Suprapubic skin (tissue), 4 donors: ENCODE measurements around the gene AKR1C4. TPM values are rescaled to one million over a fixed set of nuclear protein-coding genes. Genes with fewer than 3 reads are reported as not detected.
"Not testable (repeated sequence)": the region's sequence is repeated elsewhere in the genome, so short reads cannot be mapped to it uniquely, and the experiment has no call there.

Experiments used
- DNase-seq, 2 donors: peaks; one replicate each; pipeline ENCODE4 v3.0.0-alpha.2; 2019; ENCODE audit warnings: low spot score in 2 of 2
- H3K27ac ChIP-seq: fragments of 200-600 bp; sonication (generic); one replicate; pipeline ENCODE4 v1.5.1; 2019
- H3K27me3 ChIP-seq: fragments of 200-600 bp; sonication (generic); one replicate; pipeline ENCODE4 v1.5.1; 2019
- H3K36me3 ChIP-seq: fragments of 200-600 bp; sonication (generic); one replicate; pipeline ENCODE4 v1.5.1; 2019
- H3K4me1 ChIP-seq: fragments of 200-600 bp; sonication (generic); one replicate; pipeline ENCODE4 v1.5.1; 2019
- H3K4me3 ChIP-seq: fragments of 200-600 bp; sonication (generic); one replicate; pipeline ENCODE4 v1.5.1; 2019; ENCODE audit warnings: mild to moderate bottlenecking
- H3K9me3 ChIP-seq: fragments of 200-600 bp; sonication (generic); one replicate; pipeline ENCODE4 v1.5.1; 2019
- EP300 ChIP-seq: sonication (generic); formaldehyde crosslinking; IDR thresholded peaks from one replicate; pipeline ENCODE4 v1.6.1; 2017; ENCODE audit warnings: antibody characterized with exemption
- POLR2A ChIP-seq, 2 donors: fragments of 450-650 bp; IDR thresholded peaks; one replicate each; pipeline ENCODE4 v1.6.1; 2017; ENCODE audit warnings: antibody characterized with exemption in 2 of 2, mild to moderate bottlenecking in 2 of 2, moderate library complexity in 2 of 2
- POLR2AphosphoS5 ChIP-seq, 3 donors: sonication (generic); formaldehyde crosslinking; IDR thresholded peaks; one replicate each; pipeline ENCODE4 v1.6.1; 2017; ENCODE audit warnings: antibody characterized with exemption in 3 of 3
- WGBS: methylation state at CpG from one replicate; pipeline ENCODE4 v1.1.5; 2018; 5-methylcytosine and 5-hydroxymethylcytosine counted together
- total RNA-seq, 4 donors: library from RNA; depleted of rRNA; stranded (reverse); fragments of >200 nt; gene quantifications; one replicate each; pipeline ENCODE4 v1.1.0, GENCODE V29; 2016
- TF ChIP-seq, protein P1 (sequence below), 2 donors: fragments of 200-600 bp in 1 of 2; fragments of 450-650 bp in 1 of 2; sonication (generic) in 1 of 2; IDR thresholded peaks; one replicate each; pipeline ENCODE4 v1.5.1; 2016 to 2019; ENCODE audit warnings: antibody characterized with exemption in 2 of 2, mild to moderate bottlenecking in 1 of 2, moderate library complexity in 1 of 2

Gene AKR1C4
- total RNA-seq, 4 donors from 2014 or later = 1.1 TPM; not detected in 3

DNA sequence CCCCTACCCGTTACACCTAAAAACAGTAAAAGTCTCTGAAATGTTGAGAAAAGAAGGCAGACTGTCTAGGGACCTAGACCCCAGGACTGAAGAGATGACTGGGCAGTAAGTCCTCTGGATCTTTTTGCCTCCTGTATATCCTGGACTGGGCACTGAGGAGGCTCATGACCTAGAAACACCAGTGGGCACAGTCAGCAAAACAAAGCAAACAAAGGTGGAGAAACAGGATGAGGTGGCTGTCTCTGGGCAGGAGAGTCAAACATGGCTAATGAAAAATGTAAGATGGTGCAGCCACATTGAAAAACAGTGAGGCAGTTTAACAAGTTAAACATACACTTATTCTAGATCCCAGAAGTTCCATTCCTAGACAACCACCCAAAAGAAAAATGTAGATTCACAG lies 45.9 kb downstream of the AKR1C4 start:
- no peaks in the 10 kb centered on the region for H3K36me3 ChIP-seq
- no peaks in the 10 kb centered on the region for H3K4me1 ChIP-seq
- H3K4me3 ChIP-seq = no peak overlapping the region
- no peak for TF ChIP-seq EP300
- TF ChIP-seq, protein P1, sequence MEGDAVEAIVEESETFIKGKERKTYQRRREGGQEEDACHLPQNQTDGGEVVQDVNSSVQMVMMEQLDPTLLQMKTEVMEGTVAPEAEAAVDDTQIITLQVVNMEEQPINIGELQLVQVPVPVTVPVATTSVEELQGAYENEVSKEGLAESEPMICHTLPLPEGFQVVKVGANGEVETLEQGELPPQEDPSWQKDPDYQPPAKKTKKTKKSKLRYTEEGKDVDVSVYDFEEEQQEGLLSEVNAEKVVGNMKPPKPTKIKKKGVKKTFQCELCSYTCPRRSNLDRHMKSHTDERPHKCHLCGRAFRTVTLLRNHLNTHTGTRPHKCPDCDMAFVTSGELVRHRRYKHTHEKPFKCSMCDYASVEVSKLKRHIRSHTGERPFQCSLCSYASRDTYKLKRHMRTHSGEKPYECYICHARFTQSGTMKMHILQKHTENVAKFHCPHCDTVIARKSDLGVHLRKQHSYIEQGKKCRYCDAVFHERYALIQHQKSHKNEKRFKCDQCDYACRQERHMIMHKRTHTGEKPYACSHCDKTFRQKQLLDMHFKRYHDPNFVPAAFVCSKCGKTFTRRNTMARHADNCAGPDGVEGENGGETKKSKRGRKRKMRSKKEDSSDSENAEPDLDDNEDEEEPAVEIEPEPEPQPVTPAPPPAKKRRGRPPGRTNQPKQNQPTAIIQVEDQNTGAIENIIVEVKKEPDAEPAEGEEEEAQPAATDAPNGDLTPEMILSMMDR (IDR thresholded peaks at IDR 0.05) = no peak
- TF ChIP-seq POLR2AphosphoS5 (IDR thresholded peaks at IDR 0.05) = no peak
- TF ChIP-seq POLR2A (IDR thresholded peaks at IDR 0.05) = no peak
- DNase-seq = no peak
- no peaks in the 10 kb centered on the region for H3K9me3 ChIP-seq
- H3K27ac ChIP-seq = no peak overlapping the region
- H3K27me3 ChIP-seq = no peaks in the 10 kb centered on the region
- 95% methylated on average over 1 of the region's 1 CpG for WGBS

DNA sequence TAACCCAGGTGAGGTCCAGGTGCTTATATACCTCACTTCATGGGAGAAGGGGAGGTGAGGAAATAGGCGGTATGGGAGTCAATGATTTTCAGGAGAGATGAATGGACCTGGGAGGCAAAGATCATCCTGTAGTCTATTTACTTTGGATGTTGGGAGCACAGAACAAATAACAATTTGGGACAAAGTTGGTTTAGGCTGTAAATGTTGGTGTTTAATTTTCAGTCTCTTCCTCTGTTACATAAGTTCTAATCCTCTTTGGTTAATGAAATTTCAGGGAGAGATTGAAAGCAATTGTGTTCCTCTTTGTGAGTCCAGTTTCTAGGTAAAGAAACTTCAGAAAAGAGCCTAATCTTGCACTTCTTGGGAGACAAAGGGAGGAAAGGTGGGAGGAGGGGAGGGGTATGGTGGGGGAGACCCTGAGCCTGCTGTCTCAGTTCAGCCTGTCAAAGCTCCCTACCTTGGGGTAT lies 46.9 kb downstream of the AKR1C4 start:
- 88% methylated on average over 1 of the region's 1 CpG for WGBS
- Histone ChIP-seq H3K4me1 (no peaks in the 10 kb centered on the region), H3K27me3 (no peaks in the 10 kb centered on the region), H3K27ac (no peak overlapping the region), H3K4me3 (no peak overlapping the region), H3K9me3 (no peaks in the 10 kb centered on the region), H3K36me3 (no peaks in the 10 kb centered on the region)
- DNase-seq = no peak
- TF ChIP-seq POLR2AphosphoS5 (IDR thresholded peaks at IDR 0.05) (no peak), POLR2A (IDR thresholded peaks at IDR 0.05) (no peak), EP300 (no peak)
- TF ChIP-seq, protein P1 (IDR thresholded peaks at IDR 0.05) = no peak

GRCh38 chr10:5252177-5253037 lies 55.8 kb downstream of the AKR1C4 start:
- DNase-seq = no peak
- Histone ChIP-seq H3K27ac (no peak overlapping the region), H3K4me3 (no peak overlapping the region), H3K9me3 (no peaks in the 10 kb centered on the region), H3K4me1 (no peaks in the 10 kb centered on the region), H3K36me3 (no peaks in the 10 kb centered on the region), H3K27me3 (no peaks in the 10 kb centered on the region)
- WGBS = 68% methylated on average over 8 of the region's 8 CpGs
- TF ChIP-seq, protein P1 (IDR thresholded peaks at IDR 0.05) = no peak
- TF ChIP-seq POLR2A (IDR thresholded peaks at IDR 0.05) = no peak
- no peak for TF ChIP-seq POLR2AphosphoS5 (IDR thresholded peaks at IDR 0.05)
- no peak for TF ChIP-seq EP300

DNA sequence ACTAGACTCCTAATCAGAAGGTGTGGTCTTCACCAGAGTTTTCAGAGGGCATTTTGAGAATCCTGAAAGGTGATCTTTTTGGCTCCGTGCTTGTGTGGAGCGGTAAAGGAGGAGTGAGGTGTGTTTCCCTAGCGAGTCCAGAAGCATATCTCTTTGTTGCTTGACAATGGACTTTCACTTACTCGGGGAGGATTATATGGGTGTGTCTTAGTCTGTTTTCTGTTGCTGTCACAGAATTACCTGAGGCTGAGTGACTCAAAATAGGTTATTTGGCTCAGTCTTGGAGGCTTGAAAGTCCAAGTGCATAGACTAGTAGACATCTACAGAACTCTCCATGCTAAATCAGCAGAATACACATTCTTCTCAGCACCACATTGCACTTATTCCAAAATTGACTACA lies 57.9 kb downstream of the AKR1C4 start:
- Histone ChIP-seq H3K4me1 (no peaks in the 10 kb centered on the region), H3K4me3 (no peak overlapping the region), H3K27ac (no peak overlapping the region), H3K36me3 (no peaks in the 10 kb centered on the region), H3K27me3 (no peaks in the 10 kb centered on the region), H3K9me3 (no peaks in the 10 kb centered on the region)
- TF ChIP-seq POLR2AphosphoS5 (IDR thresholded peaks at IDR 0.05) = no peak
- TF ChIP-seq POLR2A (IDR thresholded peaks at IDR 0.05) = no peak
- TF ChIP-seq, protein P1 (IDR thresholded peaks at IDR 0.05) = no peak
- WGBS = 70% methylated on average over 4 of the region's 4 CpGs
- DNase-seq = no peak

- 84% methylated on average over 3 of the region's 3 CpGs for WGBS
- DNase-seq, H3K9me3 ChIP-seq, H3K27me3 ChIP-seq, H3K36me3 ChIP-seq, H3K4me1 ChIP-seq, H3K4me3 ChIP-seq, H3K27ac ChIP-seq: not testable (repeated sequence)
These were observed 61.1 kb downstream of the AKR1C4 start for GRCh38 chr10:5257768-5258167.
